ENCODE results near the gene LAMA3.
A peak's percentile ranks its signal among the peaks of the same experiment; 100 is the strongest.

Gene LAMA3

DNA sequence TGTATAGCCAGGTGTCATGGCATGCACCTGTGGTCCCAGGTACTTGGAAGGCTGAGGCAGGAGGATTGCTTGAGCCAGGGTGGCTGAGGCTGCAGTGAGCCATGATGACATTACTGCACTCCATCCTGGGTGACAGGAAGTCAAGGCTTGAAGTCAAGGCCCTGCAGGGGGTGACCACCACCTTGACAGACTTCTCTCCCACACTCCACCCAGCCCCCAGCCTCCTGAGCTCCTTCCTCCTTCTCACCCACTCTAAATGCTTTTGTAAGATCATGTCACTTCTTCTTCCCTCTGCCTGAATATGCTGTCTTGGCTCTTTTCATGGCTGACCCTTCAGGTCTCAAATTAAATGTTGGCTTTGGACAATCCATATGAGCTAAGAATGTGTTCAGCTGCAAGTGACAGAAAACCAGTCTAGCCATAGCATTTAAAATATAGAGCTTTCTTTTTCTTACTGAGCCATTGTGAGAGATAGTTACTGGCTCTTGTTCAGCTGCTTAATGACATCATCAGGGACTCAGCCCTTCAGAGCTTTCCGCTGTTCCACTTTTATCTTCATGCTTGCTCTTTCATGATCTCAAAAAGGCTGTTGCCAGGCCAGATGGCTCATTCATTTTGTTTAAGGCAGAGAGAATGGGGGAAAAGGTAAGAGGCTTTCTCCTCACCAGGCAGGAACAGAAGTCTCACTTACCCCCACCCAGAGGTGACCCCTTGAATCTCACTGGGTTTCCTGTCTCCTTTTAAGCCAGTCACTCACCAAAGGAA is 288.6 kb downstream of the LAMA3 start:
- no peak for DNase-seq

DNA sequence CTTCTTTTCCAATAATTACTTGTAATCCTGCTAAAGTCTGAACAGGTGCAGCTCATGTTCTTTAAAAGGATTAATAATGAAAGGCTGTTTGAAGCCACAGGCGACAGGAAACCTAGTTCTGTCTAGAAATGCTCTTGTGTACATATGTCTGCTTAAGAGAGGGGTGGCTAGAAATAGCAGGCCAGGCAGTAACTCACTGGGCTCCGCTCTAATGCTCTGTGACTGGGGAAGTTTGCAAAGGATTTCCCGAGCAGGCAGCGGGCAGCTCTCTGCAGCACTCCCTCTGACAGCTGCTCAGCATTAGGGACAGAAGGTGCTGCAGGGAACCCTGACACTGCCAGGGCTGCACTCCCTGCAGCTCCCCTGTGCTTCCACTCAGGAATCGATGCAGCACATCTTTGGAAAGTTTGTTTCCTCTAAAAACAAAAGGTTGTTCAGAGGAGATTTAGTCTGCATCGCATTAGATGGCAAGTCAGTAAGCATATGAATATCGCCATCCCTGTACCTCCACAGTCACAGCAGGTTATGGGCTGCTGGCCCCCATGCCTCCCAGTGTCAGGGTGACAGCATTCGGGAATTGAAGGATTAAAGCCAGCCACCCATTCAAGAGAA is 292.2 kb downstream of the LAMA3 start:
- no peak for DNase-seq

DNA sequence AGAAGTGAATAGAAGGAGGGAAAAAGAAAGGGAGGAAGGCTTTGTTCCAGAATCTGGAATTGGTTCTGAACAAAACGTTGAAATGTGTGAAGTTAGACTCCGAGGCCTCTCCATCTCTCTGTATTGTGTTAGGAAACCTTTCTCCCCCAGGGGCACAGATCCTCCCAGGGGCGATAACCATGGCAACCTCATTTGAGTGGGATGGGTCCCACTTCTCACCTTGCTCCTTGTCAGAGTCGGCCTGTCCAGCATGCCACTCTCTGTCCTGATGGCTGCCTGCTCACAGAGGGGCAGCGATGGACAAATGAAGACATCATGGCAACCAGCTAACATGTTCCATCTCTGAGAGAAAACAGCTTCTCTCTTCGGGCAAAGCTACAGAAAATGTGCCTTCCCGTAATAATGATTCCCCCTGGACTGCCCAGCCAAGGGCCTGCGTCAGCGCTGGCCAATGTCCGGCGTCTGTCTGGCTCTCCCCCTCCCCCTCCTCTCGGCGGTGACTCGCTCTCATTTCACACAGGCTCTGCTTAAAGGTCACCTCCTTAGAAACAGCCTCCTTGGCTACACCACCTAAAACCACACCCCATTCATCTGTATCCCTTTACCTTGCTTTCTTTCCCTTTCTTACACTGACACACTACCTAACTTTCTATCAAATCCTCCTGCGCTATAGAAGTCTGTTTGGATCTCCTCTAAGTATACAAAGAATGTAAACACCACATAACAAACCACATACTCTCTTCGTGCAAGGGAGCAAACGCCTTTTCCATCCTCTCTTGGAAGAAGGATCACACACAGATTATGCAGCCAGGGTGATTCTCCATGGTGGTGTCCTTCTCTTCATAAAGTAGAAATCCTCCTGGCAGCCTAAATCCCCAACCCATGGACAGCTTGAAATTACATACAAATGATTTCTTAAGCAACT is 293.2 kb downstream of the LAMA3 start:
- DNase-seq, result no peak

DNA sequence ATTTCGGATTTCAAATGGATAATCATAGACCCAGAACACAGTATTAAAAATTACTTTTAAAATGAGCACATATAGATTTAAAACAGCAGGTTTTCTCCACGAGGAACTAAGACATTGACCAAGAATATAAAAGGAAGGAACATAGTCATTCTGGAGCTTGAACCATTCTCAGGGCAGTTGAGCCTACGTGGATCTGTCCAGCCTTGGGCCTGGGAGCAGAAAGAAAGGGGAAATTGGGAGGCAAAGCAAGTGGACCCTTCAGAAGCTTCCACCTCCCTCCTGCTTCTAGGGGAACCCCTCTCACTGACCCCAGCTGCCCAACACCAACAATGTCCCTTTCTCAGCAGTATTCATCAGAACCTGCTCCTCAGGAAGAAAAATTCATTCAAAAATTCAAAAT is 293.9 kb downstream of the LAMA3 start:
- no peak for DNase-seq

DNA sequence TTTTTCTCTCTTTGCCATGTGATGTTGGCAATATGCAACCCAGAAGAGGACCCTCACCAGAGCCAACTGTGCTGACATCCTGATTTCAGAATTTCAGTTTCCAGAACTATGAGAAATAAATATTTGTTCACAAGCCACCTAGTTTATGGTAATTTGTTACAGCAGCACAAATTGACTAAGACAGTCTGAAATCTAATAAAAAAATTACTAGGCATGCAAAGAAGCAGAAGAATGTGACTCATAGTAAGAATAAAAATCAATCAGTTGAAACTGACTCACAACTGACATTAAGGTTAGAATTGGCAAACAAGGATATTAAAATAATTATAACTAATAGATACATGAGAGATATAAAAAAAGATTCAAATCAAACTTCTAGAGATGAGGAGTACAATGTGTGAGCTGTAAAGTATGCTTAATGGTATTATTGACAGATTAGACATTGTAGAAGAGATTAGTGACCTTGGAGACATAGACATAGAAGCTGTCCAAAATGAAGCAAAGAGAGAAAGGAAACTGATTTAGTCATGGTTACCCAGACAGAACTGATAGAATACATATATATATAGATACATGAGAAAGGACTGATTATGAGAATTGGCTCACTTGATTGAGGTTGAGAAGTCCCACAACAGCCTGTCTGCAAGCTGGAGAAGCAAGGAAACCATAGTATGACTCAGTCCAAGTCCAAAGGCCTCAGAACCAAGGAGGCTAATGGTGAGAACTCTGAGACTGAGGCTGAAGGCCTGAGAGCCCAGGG is 297.5 kb downstream of the LAMA3 start:
- DNase-seq, result no peak

DNA sequence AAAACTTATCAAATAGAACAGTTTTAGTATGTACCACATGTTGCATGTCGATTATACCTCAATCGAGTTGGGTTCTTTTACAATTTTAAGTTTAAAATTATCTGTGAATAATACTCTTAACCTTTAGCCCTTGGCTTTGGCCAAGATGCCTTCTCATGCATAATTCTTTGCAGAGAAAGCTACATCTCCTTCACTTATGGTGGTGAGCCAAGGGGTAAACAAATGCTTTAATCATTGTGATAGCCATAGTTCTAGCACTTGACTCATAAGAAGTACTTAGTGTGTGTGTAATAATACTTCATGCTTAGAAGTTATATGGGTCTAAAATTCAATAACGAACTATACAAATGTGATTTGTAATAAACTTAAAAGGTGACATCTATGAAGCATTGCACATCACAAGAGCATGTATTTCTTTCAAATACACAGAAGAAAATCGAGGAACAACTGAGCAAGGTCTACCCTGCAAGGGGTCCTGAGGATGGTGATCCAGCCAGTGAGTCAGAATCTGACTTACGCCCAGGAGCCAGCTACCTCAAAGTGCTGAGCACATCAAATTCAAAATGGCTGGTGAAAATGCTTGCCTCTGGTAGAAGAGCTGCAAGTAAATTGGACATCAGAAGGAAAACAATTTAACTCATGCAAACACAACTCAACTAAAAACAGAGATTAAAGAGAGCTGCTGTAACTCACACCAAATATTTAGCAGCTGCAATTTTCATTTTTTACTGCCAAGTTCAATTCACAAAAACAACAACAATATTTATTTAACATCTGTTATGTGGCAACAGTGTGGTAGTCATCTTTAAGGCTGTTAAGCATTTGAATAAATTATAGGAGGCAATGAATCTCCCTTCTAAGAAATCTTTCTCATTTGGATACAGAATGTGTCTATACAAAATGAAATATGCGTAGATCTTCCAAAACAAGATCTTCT is 301.5 kb downstream of the LAMA3 start:
- no peak for DNase-seq

DNA sequence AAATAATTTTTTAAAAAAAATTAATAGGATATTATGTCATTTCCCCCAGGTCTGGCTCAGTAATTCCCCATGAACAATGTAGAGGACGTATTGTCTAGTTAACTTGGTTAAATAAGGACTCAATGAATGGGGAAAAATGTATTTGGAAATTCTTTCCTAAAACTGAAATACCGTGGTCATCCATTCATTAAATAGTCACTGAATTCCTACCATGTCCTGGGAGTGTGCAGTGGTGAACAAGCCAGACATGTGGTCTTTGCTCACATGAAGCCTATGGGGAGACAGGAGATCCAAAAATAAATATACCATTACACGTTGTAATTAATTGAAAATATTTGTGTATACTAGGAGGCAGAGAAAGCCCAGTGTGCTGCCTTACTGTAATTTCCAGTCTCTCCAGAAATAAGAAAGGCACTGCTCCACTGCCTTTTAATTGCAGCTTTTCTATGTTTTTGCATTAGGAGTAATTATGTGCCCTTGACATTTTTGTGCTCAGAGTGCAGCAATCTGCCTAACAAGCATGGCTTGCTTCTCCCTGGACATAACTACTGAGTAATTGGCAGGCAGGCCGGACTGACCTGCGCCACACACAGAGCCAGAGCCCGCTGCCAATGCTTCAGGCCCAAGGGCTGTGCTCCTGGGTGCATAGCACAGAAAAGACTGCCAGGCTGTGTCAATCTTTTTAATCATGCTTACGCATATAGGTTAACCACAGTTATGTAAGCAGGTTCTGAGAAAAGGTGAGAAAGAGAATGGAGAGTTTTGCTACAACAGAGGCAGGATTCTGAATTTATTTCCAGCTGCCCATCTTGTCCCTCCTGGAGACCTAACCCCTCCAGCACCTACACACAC is 303.1 kb downstream of the LAMA3 start:
- peak; percentile 7 for DNase-seq

DNA sequence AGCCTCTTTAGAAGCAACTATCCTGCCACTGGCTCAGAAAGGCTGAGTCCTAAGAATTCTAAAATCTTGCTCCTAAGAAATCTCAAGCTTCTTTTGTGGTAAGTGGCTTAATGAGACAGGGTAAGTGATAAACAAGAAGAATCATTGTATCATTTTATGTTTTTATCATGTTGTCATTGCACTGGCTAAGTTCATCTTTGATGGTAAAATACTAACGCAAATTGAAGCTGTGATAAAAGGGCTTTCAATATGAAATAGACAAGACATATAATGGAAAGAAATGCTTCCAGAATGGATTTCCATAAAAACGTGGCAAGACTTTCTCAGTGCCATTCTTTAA is 303.7 kb downstream of the LAMA3 start:
- DNase-seq, result no peak

DNA sequence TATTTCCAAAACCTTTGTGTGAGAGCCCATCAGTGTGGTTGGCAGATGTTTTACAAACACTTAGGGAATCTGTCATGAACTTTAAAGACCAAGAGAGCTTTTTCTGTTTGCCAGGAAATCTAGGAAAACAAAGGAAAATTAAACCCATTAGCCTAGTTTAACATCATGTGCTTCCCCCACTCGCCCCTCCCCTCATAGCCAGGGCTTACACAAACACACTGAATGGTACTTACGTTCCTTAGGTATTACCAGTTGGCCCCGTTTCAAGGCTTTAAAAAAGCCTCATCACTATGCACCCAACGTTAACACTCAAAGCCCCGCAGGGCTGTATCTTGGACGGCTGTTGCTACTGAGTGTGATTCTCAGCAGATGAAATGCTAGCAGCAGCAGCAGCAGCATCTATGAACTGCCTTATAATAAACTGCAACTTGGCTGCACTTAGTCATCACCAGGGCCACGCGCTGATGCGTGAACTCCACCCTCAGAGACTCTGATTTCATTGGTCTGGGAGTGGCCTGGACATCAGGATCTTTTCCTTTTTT is 305.2 kb downstream of the LAMA3 start:
- no peak for DNase-seq

DNA sequence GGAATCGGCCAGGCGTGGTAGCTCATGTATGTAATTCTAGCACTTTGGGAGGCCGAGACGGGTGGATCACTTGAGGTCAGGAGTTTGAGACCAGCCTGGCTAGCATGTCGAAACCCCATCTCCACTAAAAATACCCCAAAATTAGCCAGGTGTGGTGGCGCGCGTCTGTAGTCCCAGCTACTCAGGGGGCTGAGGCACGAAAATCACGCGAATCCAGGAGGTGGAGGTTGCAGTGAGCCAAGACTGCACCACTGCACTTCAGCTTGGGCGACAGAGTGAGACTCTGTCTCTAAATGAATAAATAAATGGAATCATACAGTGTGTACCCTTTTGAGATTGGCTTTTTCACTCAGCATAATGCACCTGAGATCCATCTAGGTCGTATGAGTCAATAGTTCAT is 305.9 kb downstream of the LAMA3 start:
- DNase-seq, result no peak

DNA sequence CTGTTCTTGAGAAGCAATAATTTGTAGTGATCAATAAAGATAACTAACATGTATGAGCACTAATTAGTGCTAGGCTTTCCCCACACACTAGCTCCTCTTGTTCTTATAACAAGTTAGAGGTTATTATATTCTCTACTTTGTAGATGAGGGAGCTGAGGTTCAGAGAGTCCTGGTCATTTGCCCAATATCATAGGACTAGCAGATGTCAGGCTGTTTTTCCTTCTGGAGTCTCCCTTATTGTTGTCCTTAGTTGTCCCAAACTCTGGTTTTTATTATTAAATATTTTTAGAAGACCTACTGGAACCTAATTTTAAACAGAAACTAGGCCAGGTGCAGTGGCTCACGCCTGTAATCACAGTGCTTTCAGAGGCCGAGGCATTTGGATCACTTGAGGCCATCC is 308.8 kb downstream of the LAMA3 start:
- no peak for DNase-seq

DNA sequence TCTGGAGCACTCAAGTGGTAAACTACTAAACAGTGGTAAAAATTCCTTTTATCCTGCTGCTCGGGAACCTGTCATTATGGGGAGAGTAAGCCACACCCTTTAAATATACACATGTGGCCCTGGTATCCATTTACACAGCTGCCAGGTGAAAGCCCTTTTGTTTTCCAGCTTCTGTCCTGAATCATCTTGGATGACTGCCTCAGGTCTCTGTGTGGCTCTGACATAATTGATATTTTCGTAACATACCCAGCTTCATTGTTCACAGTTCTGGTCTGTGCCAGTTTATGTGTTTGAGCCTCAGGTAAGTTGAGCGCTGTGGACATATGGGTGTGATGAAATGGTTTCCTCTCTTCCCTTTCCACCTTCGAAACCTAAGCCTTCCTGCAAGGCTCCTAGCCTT is 309.6 kb downstream of the LAMA3 start:
- no peak for DNase-seq

DNA sequence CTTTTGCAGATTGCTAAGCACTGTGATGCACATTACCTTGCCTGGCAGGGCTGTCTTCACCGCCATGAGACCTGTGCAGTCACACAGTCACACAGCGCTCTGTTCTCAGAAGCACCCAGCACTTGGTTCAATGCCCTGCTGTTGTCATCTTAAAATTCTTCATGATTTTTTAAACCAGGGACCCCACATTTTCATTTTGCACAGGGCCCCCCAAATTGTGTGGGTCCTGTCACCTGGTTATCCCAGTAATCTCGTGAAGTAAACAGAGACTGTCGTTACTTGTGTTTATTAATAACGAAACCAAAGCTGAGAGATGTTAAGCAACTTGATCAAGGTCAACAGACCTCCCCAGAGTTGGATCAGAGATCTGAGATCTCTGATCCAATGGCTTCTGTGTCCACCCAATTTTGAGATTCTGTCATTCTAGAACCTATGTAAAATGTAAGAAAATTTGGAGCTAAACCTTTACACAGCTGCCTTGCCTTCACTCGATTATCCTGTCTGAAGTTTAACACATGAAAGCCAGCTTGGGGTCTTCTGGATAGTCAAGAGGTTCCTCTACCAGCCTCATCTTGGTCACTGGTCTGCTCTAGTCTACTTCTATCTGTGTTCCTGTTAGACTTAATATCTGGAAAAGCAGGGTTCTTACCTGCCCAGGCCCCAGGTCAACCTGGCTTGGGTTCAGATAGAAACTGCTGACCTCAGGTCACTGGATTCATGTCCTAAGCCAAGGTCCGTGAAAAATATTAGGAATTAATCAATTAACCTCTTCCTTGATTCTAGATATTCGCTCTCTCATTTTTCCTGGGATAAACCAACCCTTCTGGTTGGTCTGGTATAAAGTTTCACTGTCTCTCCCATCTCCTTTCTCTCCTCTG is 311.6 kb downstream of the LAMA3 start:
- no peak for DNase-seq

DNA sequence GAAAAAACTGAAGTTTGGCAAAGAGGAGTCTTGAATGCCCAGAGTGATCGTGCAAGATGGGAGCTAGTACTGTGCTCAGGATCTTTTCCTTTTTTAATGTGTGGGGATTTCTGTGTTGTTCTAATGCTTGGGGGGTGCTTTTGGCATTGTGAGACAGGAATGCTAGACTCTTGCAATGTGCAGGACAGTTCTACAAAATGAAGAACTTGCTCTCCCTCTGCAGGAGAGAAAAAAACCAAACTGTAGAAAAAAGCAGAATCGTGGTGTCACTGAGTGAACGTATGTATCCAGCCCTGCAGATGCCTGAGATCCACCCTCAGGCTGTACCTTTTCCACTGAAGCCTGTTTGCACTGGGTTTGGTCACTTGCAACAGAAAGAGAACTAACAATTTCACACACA is 313.2 kb downstream of the LAMA3 start:
- no peak for DNase-seq

DNA sequence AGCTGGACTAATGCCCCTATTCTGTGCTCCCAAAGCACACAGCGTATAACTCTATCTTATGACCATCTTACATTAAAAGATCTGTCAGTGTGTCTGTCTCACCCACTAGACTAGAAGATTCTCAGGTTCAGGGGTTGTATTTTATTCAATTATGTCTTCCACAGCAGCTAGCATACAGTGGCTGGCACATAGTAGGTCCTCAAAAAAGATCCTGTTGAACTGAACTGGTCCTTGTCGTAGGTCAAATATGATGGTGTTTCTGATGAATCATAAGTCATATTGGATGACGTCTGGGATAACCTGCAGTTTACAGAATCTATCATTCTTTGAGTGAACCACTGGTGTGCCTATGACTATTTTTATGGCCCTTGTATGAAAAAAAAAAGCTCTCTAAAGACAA is 314.0 kb downstream of the LAMA3 start:
- DNase-seq, result no peak

DNA sequence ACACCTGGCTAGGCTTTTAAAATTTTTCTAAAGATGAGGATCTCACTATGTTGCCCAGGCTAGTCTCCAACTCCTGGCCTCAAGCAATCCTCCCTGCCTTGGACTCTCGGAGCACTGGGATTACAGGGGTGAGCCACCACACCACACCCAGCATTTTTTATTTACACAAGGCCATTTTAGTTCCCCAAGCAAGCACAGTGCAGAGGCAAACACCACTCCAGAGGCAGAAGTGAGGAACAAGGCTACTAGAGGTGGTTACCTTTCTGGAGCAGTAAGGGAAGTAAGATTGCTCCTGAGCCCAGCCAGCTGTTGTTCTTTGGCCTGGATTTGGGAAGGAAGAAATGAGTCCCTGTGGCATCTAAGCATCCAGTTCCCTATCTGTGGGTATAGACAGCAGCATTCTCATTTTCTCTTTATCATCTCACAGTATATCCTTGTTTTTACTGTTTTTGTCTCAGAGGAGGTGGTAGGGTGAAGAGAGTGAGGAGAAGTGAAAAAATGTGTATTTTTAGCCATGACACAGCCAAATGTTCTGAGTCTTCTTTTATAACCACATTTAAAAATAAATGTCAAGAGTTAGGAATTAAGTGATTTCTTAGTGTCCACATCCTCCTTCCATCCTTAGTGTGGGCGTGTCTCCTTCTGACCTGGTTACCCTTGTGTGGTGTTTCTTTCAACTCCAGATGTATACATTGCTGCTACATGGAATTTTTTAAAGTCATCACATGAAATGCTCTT is 314.8 kb downstream of the LAMA3 start:
- no peak for DNase-seq
